Measurements from ENCODE around the gene SCUBE1. TPM values are rescaled to one million over a fixed set of nuclear protein-coding genes. Genes with fewer than 3 reads are reported as not detected.

Gene SCUBE1
- total RNA-seq, 1 experiment from 2014 or later: 3.9 TPM

- RAD21 ChIA-PET (ENCODE audit: low non-redundant PET in 1 of 2, low total read pairs in 2 of 2, uncharacterized antibody in 2 of 2, unreplicated experiment in 2 of 2): no interaction called here
- H3K36me3 ChIP-seq (ENCODE audit: control insufficient read depth in 1 of 2, insufficient read depth in 2 of 2, low read length in 2 of 2): no peaks in the 10 kb centered on the region
- ATAC-seq (no peak), DNase-seq (ENCODE audit: low read depth, low spot score) (no peak)
- CTCF ChIA-PET: no interaction called here
- H3K79me2 ChIP-seq (ENCODE audit: insufficient read depth, low read length): no peaks in the 10 kb centered on the region
- H4K20me1 ChIP-seq (ENCODE audit: insufficient read depth): no peaks in the 10 kb centered on the region
- TF ChIP-seq ATF3 (IDR thresholded peaks at IDR 0.05): no peak
- no peak for TF ChIP-seq SRF (IDR thresholded peaks at IDR 0.05; ENCODE audit: low read depth)
- TF ChIP-seq RAD21 (IDR thresholded peaks at IDR 0.05; ENCODE audit: low read depth): no peak
- TF ChIP-seq SIN3A (IDR thresholded peaks at IDR 0.05; ENCODE audit: low read depth): no peak
- TF ChIP-seq CEBPB (IDR thresholded peaks at IDR 0.05; ENCODE audit: low read depth): no peak
- TF ChIP-seq EZH2 (IDR thresholded peaks at IDR 0.05): no peak
- TF ChIP-seq JUND (IDR thresholded peaks at IDR 0.05): no peak
- TF ChIP-seq SP1 (IDR thresholded peaks at IDR 0.05; ENCODE audit: low read depth): no peak
- no peak for TF ChIP-seq CTCF (IDR thresholded peaks at IDR 0.05 in 2 of 3, conservative IDR thresholded peaks at IDR 0.05 in 1 of 3; ENCODE audit: borderline replicate concordance in 1 of 3, insufficient read depth in 1 of 3, low read depth in 2 of 3, low read length in 2 of 3)
- no peak for TF ChIP-seq EGR1 (IDR thresholded peaks at IDR 0.05; ENCODE audit: low read depth)
- TF ChIP-seq POLR2A (IDR thresholded peaks at IDR 0.05; ENCODE audit: borderline replicate concordance, extremely low read depth, insufficient read depth, insufficient read length): no peak
- H3K9me2 ChIP-seq (ENCODE audit: insufficient read depth): no peaks in the 10 kb centered on the region
- H3K9ac ChIP-seq (ENCODE audit: low read length): no peak overlapping the region
- H3K4me1 ChIP-seq (ENCODE audit: control insufficient read depth in 1 of 2, insufficient read depth in 2 of 2, low read length in 2 of 2): no peaks in the 10 kb centered on the region
- no peak overlapping the region for H2AFZ ChIP-seq (ENCODE audit: low read depth, low read length, poor library complexity, severe bottlenecking)
- no peak overlapping the region for H3K4me3 ChIP-seq (replicated peaks in 1 of 2; ENCODE audit: low read depth in 1 of 2, low read length in 2 of 2)
- H3K9me3 ChIP-seq (ENCODE audit: control insufficient read depth in 1 of 2, insufficient read depth in 1 of 2, low read depth in 1 of 2, low read length in 2 of 2): no peaks in the 10 kb centered on the region
- no peak overlapping the region for H3K4me2 ChIP-seq (ENCODE audit: low read length)
- H3K27ac ChIP-seq (ENCODE audit: low read depth, low read length): no peak overlapping the region
- BruUV-seq (replicated peaks): no TSS peak
- no peaks in the 10 kb centered on the region for H3K27me3 ChIP-seq (ENCODE audit: insufficient read depth, low read length)
- intact Hi-C loops (cut with micrococcal nuclease): no loop called here
- POLR2A ChIA-PET: no interaction called here
These were observed 104.6 kb downstream of the SCUBE1 start for GRCh38 chr22:43238526-43239006.

Data from HCT116 (cell line).